OCI-LY3 (cell line): ENCODE data around the gene BABAM2.

Experiments
- EZH2phosphoT487 ChIP-seq: fragments of 200-600 bp; shearing (Covaris generic); IDR thresholded peaks from 2 replicates; pipeline ENCODE4 v1.6.1; 2018; ENCODE audit warnings: antibody characterized with exemption, mixed run types, low read depth
- TF ChIP-seq, protein P1 (sequence below): fragments of 200-600, 300-600 bp; sonication (generic); IDR thresholded peaks from 2 replicates; pipeline ENCODE4 v1.5.1; 2014; ENCODE audit warnings: antibody characterized with exemption, low read length, low read depth

DNA sequence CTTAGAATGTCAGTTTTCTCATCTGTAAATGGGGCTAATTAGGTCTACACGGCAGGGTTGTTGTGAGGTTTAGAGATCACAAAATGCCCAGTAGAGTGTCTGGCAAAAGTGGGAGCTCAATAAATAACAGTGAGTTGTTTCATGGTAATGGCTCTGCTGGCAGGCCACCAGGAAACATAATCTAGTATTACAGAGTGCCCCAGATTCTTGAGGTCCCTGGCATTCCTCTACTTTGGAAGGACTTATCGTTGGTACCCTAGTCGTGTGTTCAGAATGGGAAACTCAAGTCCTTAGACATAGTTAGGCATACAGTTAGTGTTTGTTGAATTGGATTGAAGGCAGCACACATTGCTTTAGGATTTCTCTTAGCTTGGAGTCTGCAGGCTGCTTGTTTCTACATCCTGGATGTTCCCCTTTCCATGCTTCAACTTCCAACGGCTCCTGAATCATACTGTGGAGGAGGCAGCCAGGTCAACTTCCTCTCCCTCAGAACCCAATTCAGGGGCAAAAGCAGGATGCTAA, 340.6 kb downstream of the BABAM2 start:
- TF ChIP-seq, protein P1, sequence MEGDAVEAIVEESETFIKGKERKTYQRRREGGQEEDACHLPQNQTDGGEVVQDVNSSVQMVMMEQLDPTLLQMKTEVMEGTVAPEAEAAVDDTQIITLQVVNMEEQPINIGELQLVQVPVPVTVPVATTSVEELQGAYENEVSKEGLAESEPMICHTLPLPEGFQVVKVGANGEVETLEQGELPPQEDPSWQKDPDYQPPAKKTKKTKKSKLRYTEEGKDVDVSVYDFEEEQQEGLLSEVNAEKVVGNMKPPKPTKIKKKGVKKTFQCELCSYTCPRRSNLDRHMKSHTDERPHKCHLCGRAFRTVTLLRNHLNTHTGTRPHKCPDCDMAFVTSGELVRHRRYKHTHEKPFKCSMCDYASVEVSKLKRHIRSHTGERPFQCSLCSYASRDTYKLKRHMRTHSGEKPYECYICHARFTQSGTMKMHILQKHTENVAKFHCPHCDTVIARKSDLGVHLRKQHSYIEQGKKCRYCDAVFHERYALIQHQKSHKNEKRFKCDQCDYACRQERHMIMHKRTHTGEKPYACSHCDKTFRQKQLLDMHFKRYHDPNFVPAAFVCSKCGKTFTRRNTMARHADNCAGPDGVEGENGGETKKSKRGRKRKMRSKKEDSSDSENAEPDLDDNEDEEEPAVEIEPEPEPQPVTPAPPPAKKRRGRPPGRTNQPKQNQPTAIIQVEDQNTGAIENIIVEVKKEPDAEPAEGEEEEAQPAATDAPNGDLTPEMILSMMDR: no peak
- no peak for TF ChIP-seq EZH2phosphoT487
